Measurements from ENCODE around the gene RHOV.

DNA sequence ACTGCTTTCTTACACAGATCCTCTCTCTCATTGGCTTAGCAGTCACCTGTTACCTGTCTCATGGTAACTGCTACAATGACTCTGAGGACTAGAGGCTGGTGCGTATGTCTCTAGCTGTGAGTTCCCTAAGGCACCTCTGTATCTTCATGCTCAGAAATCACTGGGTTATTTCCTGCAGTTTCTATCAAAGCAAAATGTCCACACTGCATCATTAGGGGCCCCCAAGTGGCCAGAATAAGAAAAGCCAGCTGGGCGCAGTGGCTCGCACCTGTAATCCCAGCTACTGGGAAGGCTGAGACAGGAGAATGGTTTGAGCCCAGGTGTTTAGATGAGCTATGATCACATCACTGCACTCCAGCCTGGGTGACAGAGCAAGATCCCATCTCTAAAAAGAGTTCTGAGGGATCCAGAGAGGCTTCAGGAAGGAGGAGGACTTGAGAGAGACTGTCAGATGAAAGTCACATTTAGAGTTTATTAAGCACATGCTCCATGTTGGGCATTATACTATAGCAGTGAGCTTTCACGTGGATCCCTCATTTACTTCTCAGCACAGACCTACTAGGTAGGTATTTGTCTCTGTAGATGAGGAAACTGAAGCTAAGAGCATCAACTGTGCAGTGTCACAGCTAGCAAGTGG, 17.9 kb upstream of the RHOV start:
- no peak for TF ChIP-seq EZH2 (IDR thresholded peaks at IDR 0.05)
- no peak for TF ChIP-seq POLR2AphosphoS5 (IDR thresholded peaks at IDR 0.05; ENCODE audit: borderline replicate concordance, low read depth, low read length)

Measured in SK-N-MC (cell line).